Measurements from ENCODE around the gene MXD4. TPM values are rescaled to one million over a fixed set of nuclear protein-coding genes. Genes with fewer than 3 reads are reported as not detected.
"Not testable (repeated sequence)": the region's sequence is repeated elsewhere in the genome, so short reads cannot be mapped to it uniquely, and the experiment has no call there.

MXD4 gene
- total RNA-seq, 2 experiments from 2014 or later, result 3.7 to 5.0 TPM

- ChIA-PET POLR2A (interaction anchor here (0.5 to 1.6 kb wide), 2 partner anchors 17 to 36 kb away, joined by 4 to 9 read pairs; partner anchors contain the start of gene MXD4), CTCF (interaction anchor here (0.8 kb wide), 1 partner anchor 40 kb away, joined by 3 read pairs; no protein-coding TSS in a partner anchor)
These were observed 16.7 kb downstream of the MXD4 start for GRCh38 chr4:2245057-2245786.

- POLR2A ChIA-PET, result no interaction called here
- CTCF ChIA-PET, result no interaction called here
These were observed 18.1 kb downstream of the MXD4 start for GRCh38 chr4:2243681-2244380.

- POLR2A ChIA-PET, result interaction anchor here (1.3 to 2.4 kb wide), 2 partner anchors 20 to 174 kb away, joined by 4 to 13 read pairs; partner anchors contain the start of gene MXD4
These were observed 20.2 kb downstream of the MXD4 start, which contains the start of the genes HAUS3 and POLN for GRCh38 chr4:2241410-2242353. HAUS3 (minus strand) TSS chr4:2242121; CDS start chr4:2240946, 1,175 bp downstream. POLN (minus strand) TSS chr4:2242121; CDS start chr4:2229231, 12,890 bp downstream.

GRCh38 chr4:2241003-2241402 lies 20.9 kb downstream of the MXD4 start:
- ChIA-PET CTCF (interaction anchor here (1.3 to 2.4 kb wide), 2 partner anchors 21 to 172 kb away, joined by 3 to 9 read pairs; no protein-coding TSS in a partner anchor), POLR2A (interaction anchor here (1.3 to 2.4 kb wide), 2 partner anchors 21 to 175 kb away, joined by 4 to 13 read pairs; partner anchors contain the start of gene MXD4)

More at GRCh38 chr4:2241410-2242353, 20.2 kb downstream of the MXD4 start, which contains the start of the genes HAUS3 and POLN:
- CTCF ChIA-PET, result interaction anchor here (1.3 to 2.4 kb wide), 2 partner anchors 22 to 171 kb away, joined by 3 to 9 read pairs; no protein-coding TSS in a partner anchor

GRCh38 chr4:2236944-2237666 lies 24.8 kb downstream of the MXD4 start:
- CTCF ChIA-PET, result no interaction called here
- POLR2A ChIA-PET, result no interaction called here

GRCh38 chr4:2231082-2231481 lies 30.8 kb downstream of the MXD4 start:
- CTCF ChIA-PET, result interaction anchor here (0.6 kb wide), 1 partner anchor 291 kb away, joined by 3 read pairs; no protein-coding TSS in a partner anchor

GRCh38 chr4:2226261-2226660 lies 35.6 kb downstream of the MXD4 start:
- POLR2A ChIA-PET, result no interaction called here
- CTCF ChIA-PET, result no interaction called here

More at GRCh38 chr4:2231082-2231481, 30.8 kb downstream of the MXD4 start:
- POLR2A ChIA-PET, result interaction anchor here (0.9 kb wide), 1 partner anchor 183 kb away, joined by 3 read pairs; no protein-coding TSS in a partner anchor

GRCh38 chr4:2222838-2223237 lies 39.1 kb downstream of the MXD4 start:
- CTCF ChIA-PET, result interaction anchor here (0.7 kb wide), 1 partner anchor 219 kb away, joined by 3 read pairs; no protein-coding TSS in a partner anchor
- POLR2A ChIA-PET, result no interaction called here

GRCh38 chr4:2221378-2221777 lies 40.5 kb downstream of the MXD4 start:
- ChIA-PET POLR2A (interaction anchor here (0.6 kb wide), 1 partner anchor 302 kb away, joined by 3 read pairs; no protein-coding TSS in a partner anchor), CTCF (interaction anchor here (1.8 to 1.9 kb wide), 2 partner anchors 220 to 241 kb away, joined by 5 to 10 read pairs; no protein-coding TSS in a partner anchor)

GRCh38 chr4:2220016-2220630 lies 41.8 kb downstream of the MXD4 start:
- POLR2A ChIA-PET, result no interaction called here
- CTCF ChIA-PET, result interaction anchor here (0.6 to 1.9 kb wide), 15 partner anchors 13 to 243 kb away, joined by 3 to 10 read pairs (median 3); partner anchors contain the start of genes CFAP99, HAUS3 and POLN

GRCh38 chr4:2219233-2219760 lies 42.6 kb downstream of the MXD4 start:
- CTCF ChIA-PET, result interaction anchor here (0.6 to 1.9 kb wide), 14 partner anchors 14 to 243 kb away, joined by 3 to 10 read pairs (median 4); partner anchors contain the start of genes CFAP99, HAUS3 and POLN
- POLR2A ChIA-PET, result no interaction called here

- CTCF ChIA-PET, result interaction anchor here (1.9 kb wide), 1 partner anchor 203 kb away, joined by 4 read pairs; no protein-coding TSS in a partner anchor
- POLR2A ChIA-PET, result no interaction called here
These were observed 43.5 kb downstream of the MXD4 start for GRCh38 chr4:2218436-2218835.

GRCh38 chr4:2217726-2218125 lies 44.2 kb downstream of the MXD4 start:
- CTCF ChIA-PET, result interaction anchor here (1.3 to 1.9 kb wide), 2 partner anchors 203 to 417 kb away, joined by 3 to 4 read pairs; no protein-coding TSS in a partner anchor

GRCh38 chr4:2212831-2213230 lies 49.1 kb downstream of the MXD4 start:
- ChIA-PET CTCF (no interaction called here), POLR2A (no interaction called here)

More at GRCh38 chr4:2217726-2218125, 44.2 kb downstream of the MXD4 start:
- POLR2A ChIA-PET, result no interaction called here

- POLR2A ChIA-PET, result not testable (repeated sequence)
These were observed 59.1 kb downstream of the MXD4 start for GRCh38 chr4:2202789-2203188.

More at GRCh38 chr4:2202789-2203188, 59.1 kb downstream of the MXD4 start:
- CTCF ChIA-PET, result interaction anchor here (0.7 kb wide), 1 partner anchor 25 kb away, joined by 5 read pairs; no protein-coding TSS in a partner anchor

Data from activated CD8-positive, alpha-beta memory T cell treated with anti-CD3 and anti-CD28 coated beads for 36 hours (primary cell).